ENCODE measurements around the gene DDX59.

DNA sequence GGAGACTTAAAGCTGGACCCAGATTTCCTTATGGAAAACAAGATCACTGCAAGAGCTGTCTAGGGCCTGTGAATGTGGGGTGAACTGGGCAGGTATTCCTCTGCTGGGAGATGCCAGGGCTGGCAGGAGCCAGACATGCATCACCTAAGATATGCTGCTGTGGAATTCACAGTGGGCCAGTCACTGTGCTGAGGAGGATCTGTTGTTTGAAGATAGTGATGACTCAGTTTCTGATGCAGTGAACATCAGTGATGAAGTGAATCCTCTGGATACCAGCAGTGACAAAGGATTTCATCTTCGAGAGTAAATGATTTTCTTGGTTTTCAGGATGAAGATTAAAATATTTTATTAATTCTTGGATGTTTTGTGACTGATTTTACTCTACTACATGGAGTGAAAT lies 39.1 kb upstream of the DDX59 start:
- TF ChIP-seq EZH2 (optimal IDR thresholded peaks at IDR 0.05; ENCODE audit: low read depth, low read length) (no peak), EZH2phosphoT487 (IDR thresholded peaks at IDR 0.05; ENCODE audit: low read length) (no peak)
- TF ChIP-seq, protein P1, sequence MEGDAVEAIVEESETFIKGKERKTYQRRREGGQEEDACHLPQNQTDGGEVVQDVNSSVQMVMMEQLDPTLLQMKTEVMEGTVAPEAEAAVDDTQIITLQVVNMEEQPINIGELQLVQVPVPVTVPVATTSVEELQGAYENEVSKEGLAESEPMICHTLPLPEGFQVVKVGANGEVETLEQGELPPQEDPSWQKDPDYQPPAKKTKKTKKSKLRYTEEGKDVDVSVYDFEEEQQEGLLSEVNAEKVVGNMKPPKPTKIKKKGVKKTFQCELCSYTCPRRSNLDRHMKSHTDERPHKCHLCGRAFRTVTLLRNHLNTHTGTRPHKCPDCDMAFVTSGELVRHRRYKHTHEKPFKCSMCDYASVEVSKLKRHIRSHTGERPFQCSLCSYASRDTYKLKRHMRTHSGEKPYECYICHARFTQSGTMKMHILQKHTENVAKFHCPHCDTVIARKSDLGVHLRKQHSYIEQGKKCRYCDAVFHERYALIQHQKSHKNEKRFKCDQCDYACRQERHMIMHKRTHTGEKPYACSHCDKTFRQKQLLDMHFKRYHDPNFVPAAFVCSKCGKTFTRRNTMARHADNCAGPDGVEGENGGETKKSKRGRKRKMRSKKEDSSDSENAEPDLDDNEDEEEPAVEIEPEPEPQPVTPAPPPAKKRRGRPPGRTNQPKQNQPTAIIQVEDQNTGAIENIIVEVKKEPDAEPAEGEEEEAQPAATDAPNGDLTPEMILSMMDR (IDR thresholded peaks at IDR 0.05; ENCODE audit: low read length): no peak
